DMS53 (cell line): ENCODE data around the gene MYL11.
A peak's percentile ranks its signal among the peaks of the same experiment; 100 is the strongest.
"Not testable (repeated sequence)": the region's sequence is repeated elsewhere in the genome, so short reads cannot be mapped to it uniquely, and the experiment has no call there.

Experiments used
- DNase-seq: peaks from one replicate; lab custom pipeline; 2025; lab: John Stamatoyannopoulos, UW

The MYL11 gene

DNA sequence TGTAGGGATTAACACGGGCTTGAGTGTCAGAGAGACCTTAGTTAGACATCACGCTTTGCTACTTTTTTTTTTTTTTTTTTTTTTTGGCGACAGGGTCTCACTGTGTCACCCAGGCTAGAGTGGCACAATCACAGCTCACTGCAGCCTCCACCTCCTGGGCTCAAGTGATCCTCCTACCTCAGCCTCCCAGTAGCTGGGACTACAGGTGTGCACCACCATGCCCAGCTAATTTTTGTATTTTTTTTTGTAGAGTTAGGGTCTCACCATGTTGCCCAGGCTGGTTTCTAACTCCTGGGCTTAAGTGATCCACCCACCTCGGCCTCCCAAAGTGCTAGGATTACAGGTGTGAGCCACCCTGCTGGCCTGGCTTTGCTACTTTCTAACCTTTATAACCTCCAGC lies 22.0 kb downstream of the MYL11 start:
- DNase-seq = not testable (repeated sequence)

DNA sequence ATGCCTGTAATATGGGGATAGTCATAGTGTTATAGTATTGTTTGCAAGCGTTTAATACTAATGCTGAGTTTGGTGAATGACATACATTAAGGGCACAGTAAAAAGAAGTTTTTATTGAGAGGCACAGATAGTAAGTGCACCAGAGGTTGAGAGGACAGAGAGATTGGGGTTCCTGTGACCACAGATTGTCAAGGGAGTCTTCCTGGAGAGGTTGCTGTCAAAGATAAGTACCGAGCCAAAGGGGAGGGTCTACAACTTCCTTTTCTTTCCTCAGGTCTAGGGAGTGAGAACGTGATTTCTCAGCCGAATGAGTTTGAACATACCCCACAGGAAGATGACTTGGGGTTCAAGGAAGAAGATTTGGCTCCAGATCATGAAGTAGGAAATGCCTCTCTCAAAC lies 22.5 kb downstream of the MYL11 start:
- no peak for DNase-seq

DNA sequence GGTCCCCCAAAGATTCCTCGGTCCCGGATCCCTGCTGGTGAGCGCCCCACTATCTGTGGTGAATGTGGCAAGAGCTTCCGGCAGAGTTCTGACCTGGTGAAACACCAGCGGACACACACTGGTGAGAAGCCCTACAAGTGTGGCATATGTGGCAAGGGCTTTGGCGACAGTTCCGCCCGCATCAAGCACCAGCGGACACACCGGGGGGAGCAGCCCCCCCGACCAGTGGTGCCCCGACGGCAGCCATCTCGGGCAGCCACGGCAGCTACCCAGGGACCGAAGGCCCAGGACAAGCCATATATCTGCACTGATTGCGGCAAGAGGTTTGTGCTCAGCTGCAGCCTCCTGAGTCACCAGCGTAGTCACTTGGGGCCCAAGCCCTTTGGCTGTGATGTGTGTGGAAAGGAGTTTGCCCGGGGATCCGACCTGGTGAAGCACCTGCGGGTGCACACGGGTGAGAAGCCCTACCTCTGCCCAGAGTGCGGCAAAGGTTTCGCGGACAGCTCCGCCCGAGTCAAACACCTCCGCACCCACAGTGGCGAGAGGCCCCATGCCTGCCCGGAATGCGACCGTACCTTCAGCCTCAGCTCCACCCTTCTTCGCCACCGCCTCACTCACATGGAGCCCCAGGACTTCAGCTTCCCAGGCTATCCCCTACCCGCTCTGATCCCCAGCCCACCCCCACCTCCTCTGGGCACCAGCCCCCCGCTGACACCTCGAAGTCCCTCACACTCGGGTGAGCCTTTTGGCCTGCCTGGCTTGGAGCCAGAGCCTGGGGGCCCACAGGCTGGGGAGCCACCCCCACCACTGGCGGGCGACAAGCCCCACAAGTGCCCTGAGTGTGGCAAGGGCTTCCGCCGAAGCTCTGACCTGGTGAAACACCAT lies 23.4 kb downstream of the MYL11 start:
- no peak for DNase-seq

DNA sequence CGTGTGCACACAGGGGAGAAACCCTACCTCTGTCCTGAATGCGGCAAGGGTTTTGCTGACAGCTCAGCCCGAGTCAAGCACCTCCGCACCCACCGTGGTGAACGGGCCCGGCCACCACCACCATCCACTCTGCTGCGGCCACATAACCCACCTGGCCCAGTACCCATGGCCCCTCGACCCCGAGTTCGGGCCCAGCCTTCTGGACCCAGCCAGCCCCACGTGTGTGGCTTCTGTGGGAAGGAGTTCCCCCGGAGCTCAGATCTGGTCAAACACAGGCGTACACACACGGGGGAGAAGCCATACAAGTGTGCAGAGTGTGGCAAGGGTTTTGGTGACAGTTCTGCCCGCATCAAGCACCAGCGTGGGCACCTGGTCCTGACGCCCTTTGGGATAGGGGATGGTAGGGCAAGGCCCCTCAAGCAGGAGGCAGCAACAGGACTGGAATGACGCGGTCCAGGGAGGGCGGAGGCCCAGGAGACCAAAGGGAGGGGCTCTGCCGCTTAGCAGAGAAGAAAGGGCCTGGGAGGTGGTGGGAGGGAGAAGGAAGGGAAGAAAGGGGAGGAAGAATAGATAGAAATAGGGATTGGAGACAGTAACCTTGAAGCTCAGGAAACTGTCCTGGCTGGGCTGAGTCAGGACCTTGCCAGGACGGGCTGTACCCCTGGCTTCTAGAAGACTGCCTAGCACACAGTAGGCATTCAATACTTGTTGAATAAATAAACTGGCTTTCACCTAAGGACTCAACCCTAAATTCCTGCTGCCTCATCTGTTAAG lies 24.2 kb downstream of the MYL11 start:
- DNase-seq = no peak

DNA sequence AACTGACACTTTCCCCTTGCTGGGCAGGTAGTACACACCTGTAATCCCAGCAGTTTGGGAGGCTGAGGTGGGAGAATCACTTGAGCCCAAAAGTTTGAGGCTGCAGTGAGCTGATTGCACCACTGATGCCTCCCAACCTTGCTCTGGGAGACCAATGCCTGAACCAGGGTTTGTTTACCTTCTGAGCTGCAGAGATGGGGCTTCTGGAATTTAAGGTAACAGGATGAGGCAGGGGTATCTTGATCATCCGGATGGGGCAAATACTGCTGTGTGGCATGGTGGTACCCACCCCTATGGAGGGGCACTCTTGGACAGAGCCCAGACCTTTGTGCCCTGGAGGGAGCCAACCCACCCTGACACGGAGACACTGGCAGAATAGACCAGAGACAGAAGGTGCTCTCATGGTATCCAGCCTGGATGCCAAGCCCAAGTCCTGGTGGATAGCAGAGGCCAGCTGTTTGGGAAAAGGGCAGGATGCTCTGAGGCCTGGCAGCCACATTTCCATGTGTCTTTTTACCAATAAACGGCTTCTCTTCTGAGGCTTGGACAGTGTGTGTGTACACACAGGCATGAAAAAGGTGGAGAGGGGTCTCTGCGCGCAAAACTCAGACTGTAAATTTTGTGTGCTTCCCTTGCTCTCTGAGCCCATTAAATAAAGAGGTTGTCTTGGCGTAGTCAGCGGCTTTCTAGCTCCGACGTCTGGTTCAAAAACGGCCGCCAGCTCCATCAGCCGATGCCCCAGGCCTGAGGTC lies 25.0 kb downstream of the MYL11 start:
- peak; percentile 71 for DNase-seq

DNA sequence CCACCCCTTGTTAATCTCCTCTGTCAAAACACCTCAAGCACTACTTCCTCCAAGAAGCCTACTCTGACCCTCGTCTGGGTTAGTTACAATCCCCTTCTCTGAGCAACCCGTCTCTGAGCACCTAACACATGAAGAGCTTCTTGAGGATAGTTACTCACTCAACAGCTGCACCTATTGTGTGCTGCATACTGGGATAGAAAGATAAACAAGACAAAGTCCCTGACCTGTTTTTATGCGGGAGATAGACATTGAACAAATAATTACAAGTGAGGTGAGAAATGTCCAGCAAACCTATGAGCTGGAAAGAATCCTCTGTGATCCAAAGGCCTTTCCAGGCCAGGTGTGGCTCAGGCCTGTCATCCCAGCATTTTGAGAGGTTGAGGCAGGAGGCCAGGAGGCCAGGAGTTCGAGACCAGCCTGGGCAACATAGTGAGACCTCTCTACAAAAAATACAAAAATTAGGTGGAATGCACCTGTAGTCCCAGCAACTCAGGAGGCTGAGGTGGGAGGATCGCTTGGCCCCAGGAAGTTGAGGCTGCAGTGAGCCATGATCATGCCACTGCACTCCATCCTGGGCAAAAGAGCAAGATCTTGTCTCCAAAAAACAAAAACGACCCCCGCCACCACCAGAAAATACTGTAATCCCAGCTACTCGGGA lies 27.3 kb downstream of the MYL11 start:
- DNase-seq = peak; percentile 96

DNA sequence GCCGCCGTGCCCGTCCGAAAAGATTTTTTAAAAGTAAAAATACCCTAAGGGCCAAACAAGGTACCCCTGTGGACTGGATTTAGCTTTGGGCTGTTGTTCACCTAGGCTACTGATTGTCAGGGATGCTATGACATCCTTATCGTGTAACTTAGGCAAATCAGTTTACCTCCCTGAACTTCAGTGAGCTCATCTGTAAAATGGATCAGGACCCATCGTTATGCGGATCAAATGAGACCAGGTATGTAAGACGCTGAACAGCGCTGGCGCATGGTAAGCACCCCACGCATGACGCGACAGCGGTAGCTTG lies 32.1 kb downstream of the MYL11 start:
- no peak for DNase-seq

DNA sequence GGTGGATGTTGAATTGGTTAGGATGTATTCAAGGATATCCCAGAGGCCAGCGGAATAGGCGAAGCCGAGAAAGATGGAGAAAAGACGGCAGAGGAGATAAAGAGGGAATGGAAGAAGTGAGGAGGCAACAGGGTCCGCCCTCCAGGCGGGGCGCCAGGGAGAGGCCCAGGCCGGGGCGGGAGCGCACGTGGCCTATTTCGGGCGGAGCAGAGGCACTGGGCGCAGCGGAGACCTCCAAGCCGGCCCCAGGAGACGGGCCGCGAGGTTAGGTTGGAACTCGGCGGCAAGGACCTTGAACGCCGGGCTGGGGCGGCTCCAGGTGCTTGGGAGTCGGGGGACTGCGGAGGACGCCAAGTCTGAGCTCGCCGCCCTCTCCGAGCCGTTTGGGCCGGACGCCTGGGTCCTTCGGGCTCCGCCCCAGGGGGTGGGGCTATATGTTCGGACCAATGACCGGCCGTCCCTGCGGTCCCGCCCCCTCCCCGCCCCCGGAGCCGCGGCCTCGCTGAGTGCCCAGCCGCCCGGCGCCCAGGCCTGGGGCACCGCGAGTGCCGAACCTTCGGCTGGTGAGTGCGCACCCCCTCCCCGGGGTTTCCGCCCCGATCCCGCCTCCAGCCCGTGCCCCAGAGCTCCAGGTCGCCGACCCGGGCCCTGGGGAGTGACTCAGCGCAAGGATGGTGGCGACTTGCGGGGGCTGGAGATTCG lies 32.7 kb downstream of the MYL11 start, which contains the start of gene ZNF771:
Gene ZNF771, plus strand, starts transcription at position 505 of the 702 bp plus-strand sequence. CDS start 448 bp downstream, outside the sequence.
- DNase-seq = peak; percentile 96

DNA sequence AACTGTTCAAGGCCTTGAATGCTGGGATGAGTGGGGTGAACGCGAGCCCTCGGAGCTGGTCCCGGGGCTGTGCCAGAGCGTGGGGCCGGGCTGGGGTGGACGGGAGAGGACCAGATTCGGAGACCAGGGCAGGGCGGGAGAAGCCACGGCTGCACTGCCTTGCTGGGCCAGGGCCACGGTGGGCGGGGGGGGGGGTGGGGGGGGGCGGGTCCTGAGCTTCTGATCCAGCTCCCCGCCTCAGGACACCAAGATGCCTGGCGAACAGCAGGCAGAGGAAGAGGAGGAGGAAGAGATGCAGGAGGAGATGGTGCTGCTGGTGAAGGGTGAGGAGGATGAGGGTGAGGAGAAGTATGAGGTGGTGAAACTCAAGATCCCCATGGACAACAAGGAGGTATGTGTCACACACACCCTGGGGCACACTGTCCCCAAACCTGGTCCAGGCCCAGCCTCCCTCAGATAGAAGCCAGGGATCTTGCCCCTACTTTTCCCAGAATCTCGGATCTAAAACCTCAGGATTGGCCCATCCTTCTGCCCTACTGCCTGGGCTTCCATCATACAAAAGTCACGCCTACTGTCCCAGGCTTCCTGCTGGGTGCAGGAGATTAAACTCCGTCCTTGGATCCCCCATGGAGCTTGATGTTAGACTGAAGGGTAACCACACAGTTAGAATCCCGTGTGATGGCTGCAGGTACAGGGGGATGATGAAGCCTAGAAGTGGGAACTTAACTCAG lies 33.4 kb downstream of the MYL11 start:
- DNase-seq = peak; percentile 57

DNA sequence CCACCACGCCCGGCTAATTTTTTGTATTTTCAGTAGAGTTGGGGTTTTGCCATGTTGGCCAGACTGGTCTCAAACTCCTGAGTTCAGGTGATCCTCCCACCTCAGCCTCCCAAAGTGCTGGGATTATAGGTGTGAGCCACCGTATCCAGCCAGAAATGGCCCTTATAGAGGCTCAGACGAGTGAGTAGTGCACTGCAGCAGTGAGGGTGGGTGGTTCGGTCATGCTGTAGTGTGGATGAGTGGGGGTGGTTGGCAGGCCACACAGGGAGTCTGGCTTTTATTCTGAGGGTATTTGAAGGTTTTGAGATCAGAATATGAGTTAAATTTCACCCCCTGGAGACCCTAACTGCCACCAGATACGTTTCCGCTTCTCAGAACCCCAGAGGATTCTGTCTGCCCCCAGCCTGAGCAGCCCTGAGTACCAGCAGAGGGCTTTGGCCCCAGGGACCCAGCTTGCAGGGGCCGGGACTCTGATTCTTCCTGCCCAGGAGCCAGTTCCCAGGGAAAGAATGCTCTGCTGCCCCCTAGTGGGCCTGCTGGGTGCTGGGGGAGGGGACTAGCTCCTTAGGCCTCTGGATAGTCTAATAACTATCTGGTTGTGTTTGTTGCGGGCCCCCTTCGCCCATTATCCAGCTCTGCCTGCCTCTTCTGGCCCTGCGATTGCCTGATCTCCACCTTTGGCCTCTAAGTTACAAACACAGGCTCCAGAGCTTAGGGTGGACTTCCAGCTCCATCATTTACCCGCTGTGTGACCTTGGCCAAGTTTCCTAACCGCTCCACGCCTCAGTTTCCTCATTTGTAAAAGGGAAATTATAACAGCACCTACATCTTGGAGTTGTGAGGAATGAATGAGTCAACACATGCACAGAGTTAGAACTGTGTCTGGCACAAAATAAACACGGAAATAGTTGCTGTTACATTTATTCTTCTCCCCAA lies 34.8 kb downstream of the MYL11 start:
- DNase-seq = peak; percentile 92

DNA sequence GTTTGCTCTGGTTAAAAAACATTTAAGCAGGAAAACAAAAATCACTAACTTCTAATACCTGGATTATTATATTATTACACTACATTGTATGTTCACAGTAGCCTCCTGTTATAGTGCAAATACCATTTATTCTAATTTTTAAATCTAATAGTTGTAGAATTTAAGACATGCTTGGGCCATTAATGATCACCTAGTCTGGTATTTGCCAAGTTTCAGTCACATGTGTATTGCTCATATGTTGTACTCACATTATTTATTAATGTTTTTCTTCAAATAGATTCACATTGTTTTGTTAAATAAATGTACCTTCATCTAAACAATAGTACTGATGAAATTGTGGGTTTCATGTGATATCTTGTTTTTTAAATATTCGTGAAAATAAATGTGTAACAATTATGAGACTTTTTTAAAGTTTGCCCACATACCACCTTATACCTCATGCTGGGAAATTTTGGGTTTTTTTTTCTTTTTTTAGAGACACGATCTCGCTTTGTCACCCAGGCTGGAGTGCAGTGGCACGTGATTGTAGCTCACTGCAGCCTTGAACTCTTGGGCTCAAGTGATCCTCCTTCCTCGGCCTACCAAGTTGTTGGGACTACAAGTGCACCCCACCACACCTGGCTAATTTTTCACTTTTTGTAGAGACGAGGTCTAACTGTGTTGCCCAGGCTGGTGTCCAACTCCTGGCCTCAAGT lies 38.7 kb downstream of the MYL11 start:
- DNase-seq = no peak

DNA sequence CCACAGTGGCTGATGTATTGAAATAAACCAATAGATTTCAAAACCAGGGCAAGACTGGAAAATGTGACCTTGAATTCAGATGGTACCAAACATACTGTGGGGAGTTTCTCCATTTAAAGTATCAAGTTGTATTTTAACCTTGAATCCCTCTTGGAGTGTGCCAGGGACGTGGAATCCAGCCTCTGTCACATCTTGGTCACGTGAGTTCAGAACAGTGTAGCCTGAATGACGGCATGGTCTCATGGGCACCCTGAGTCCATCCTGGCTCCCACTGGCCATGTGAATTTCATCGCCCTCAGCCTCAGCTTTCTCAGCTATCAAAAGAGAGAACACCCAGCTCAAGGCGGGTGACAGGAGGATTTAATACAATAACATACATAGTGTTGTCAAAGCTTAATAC lies 39.6 kb downstream of the MYL11 start:
- no peak for DNase-seq

DNA sequence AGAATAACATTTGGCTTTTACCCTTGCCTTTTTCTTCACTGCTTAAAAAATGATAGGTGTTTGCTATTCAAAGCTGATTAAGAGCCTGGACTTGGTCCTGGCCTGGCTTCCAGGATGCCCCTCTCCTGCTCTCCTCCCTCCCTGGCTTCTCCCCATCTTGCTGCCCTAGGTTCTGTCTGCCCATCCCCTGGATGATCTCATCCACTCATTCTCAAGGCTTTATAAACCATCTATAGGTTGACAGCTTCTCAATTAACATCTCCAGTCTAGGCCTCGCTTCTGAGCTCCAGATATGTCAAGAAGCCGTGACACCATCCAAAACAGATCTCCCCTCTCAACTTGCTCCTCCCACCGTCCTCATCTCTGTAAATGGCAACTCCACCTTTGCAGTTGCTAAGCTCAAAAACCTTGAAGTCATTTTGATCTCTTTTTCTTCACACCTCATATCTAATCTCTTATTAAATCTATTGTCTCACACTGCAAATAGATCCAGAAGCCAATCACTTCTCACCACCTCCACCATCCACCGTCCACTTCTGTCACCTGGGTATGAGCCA lies 41.5 kb downstream of the MYL11 start:
- no peak for DNase-seq

DNA sequence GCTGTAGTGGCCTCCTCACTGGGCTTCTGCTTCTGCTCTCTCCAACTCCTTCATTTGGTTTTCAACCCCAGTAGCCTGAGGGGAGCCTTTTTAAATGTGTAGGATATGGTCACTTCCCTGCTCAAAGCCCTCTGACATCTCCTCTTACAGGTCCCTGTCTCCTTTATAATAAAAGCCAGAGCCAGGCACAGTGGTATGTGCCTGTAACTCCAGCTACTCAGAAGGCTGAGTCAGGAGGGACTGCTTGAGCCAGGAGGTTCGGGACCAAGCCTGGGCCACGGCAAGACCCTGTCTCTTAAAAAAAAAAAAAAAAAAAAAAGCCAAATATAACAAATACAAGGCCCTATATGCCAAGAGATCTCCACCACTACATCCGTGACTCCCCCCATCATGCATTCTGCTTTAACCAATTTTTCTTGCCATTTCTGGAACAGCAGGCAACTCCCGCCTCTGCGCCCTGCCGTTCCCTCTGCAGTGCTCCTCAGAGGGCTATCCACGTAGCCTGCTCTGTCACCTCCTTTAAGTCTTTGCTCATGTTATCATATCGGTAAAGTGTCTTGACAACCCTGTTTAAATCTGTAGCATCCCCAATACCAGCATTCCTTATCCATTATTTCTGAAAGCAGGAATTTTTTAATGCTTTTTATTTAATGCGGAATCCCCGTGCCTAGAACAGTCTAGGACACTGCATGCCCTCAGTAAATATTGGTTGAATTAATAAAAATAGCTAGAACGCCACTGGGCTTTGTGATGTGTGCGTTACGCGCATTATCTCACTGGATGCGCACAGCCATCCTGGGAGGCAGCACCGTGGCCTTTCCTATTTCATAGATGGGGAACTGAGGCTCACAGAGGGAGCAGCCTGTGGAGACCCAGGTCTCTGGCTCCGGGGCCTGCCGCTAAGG lies 42.3 kb downstream of the MYL11 start:
- peak; percentile 77 for DNase-seq

DNA sequence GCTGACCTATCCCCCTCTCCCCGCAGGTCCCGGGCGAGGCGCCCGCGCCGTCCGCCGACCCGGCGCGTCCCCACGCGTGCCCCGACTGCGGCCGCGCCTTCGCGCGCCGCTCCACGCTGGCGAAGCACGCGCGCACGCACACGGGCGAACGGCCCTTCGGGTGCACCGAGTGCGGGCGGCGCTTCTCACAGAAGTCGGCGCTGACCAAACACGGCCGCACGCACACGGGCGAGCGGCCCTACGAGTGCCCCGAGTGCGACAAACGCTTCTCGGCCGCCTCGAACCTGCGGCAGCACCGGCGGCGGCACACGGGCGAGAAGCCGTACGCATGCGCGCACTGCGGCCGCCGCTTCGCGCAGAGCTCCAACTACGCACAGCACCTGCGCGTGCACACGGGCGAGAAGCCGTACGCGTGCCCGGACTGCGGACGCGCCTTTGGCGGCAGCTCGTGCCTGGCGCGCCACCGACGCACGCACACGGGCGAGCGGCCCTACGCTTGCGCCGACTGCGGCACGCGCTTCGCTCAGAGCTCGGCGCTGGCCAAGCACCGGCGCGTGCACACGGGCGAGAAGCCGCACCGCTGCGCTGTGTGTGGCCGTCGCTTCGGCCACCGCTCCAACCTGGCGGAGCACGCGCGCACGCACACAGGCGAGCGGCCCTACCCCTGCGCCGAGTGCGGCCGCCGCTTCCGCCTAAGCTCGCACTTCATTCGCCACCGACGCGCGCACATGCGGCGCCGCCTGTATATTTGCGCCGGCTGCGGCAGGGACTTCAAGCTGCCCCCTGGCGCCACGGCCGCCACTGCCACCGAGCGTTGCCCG lies 43.1 kb downstream of the MYL11 start:
- peak; percentile 99 for DNase-seq

DNA sequence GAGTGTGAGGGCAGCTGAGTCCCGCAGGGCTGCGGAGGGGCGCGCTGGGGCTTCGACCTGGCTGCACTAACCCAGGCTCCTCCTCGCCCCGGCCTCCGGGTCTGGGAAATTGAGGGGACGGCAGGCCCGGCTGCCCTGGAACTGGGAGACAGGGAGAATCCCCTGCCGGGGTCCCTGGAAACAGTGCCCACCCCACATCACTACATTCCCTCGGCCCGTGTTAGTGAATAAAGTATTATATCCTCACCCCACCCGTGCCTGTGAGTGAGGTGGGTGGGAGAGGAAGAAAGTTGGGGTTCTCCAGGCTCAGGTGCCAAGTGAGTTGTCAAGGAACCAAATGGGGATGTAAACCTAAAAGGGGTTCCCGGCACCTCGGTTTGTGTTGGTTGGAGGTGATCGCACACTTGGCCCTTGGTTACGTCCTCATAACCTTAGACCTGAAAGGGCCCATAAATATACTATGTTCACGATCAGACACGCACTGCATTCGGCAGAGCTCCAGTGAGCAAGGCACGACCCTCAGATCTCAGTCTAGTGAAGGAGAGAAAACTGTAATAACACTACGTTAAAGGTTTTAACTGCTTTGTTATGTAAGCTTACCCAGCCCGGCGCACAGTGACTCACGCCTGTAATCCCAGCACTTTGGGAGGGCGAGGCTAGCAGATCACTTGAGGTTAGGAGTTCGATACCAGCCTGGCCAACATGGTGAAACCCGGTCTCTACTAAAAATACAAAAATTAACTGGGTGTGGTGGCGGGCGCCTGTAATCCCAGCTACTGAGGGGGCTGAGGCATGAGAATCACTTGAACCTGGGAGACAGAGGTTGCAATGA lies 44.0 kb downstream of the MYL11 start:
- peak; percentile 51 for DNase-seq
